SK-N-SH (cell line): ENCODE results near the gene CD300LG. TPM values are rescaled to one million over a fixed set of nuclear protein-coding genes. Genes with fewer than 3 reads are reported as not detected.

Experiments
- CTCF ChIA-PET: fragments of 300-600, 350-600 bp; formaldehyde crosslinking; extraction: SDS; loops from one replicate; lab custom pipeline; 2021; lab: Yijun Ruan, JAX
- POLR2A ChIA-PET: fragments of 350-600 bp; sonication (Branson Sonifier 250); formaldehyde crosslinking; extraction: SDS; loops from one replicate; lab custom pipeline; 2020; ENCODE audit warnings: antibody characterized with exemption, inconsistent platforms; lab: Yijun Ruan, JAX
- DNase-seq: peaks from one replicate; pipeline ENCODE4 v3.0.0; 2012
- H2AFZ ChIP-seq: fragments of 200-600 bp; sonication (generic); 2 replicates; pipeline ENCODE4 v1.8.1; 2016; ENCODE audit warnings: antibody characterized with exemption, mild to moderate bottlenecking, low read depth
- H3F3A ChIP-seq: fragments of 200-600 bp; sonication (generic); replicated peaks from 2 replicates; pipeline ENCODE3; 2016; ENCODE audit warnings: antibody characterized with exemption, mild to moderate bottlenecking; ENCODE audit not compliant: insufficient read depth
- H3K27ac ChIP-seq, 2 experiments: fragments of 200-500 bp in 1 of 2; fragments of 200-600 bp in 1 of 2; sonication (Bioruptor generic) in 1 of 2; sonication (generic), shearing (Covaris generic) in 1 of 2; 2 replicates each; pipeline versions ENCODE4 v1.5.1 to v1.6.1; 2014 to 2016; ENCODE audit warnings: low read depth in 2 of 2, inconsistent platforms in 1 of 2, low read length in 1 of 2, mild to moderate bottlenecking in 1 of 2, mixed read lengths in 1 of 2
- H3K27me3 ChIP-seq: fragments of 200-600 bp; sonication (generic), shearing (Covaris generic); 2 replicates; pipeline ENCODE4 v1.6.1; 2016; ENCODE audit warnings: mixed run types; ENCODE audit not compliant: insufficient read depth
- H3K36me3 ChIP-seq, 2 experiments: fragments of 200-500 bp in 1 of 2; fragments of 200-600 bp in 1 of 2; sonication (Bioruptor generic) in 1 of 2; sonication (generic) in 1 of 2; replicated peaks in 1 of 2; 2 replicates each; pipeline versions ENCODE3 to v1.5.1; 2014 to 2016; ENCODE audit warnings: low read length in 1 of 2, mild to moderate bottlenecking in 1 of 2; ENCODE audit not compliant: insufficient read depth in 2 of 2, control insufficient read depth in 1 of 2
- H3K4me1 ChIP-seq, 2 experiments: fragments of 200-500 bp in 1 of 2; fragments of 200-600 bp in 1 of 2; sonication (Bioruptor generic) in 1 of 2; sonication (generic), shearing (Covaris generic) in 1 of 2; 2 replicates each; pipeline versions ENCODE4 v1.5.1 to v1.6.1; 2014 to 2016; ENCODE audit warnings: low read depth in 1 of 2, low read length in 1 of 2, mixed run types in 1 of 2; ENCODE audit not compliant: insufficient read depth in 2 of 2, control insufficient read depth in 1 of 2
- H3K4me2 ChIP-seq: fragments of 200-600 bp; sonication (generic), shearing (Covaris generic); 2 replicates; pipeline ENCODE4 v1.6.1; 2017; ENCODE audit warnings: mixed run types
- H3K4me3 ChIP-seq, 2 experiments: fragments of 200-500 bp in 1 of 2; fragments of 200-600 bp in 1 of 2; sonication (Bioruptor generic) in 1 of 2; sonication (generic), shearing (Covaris generic) in 1 of 2; 2 replicates each; pipeline versions ENCODE4 v1.5.1 to v1.8.1; 2014 to 2016; ENCODE audit warnings: low read depth in 2 of 2, inconsistent platforms in 1 of 2, low read length in 1 of 2, mild to moderate bottlenecking in 1 of 2, mixed read lengths in 1 of 2, moderate library complexity in 1 of 2
- H3K79me2 ChIP-seq: fragments of 200-600 bp; sonication (generic); 2 replicates; pipeline ENCODE4 v1.8.1; 2017; ENCODE audit warnings: mild to moderate bottlenecking; ENCODE audit not compliant: insufficient read depth
- H3K9ac ChIP-seq: fragments of 200-600 bp; sonication (generic); 2 replicates; pipeline ENCODE4 v1.6.1; 2017; ENCODE audit warnings: mixed run types
- H3K9me2 ChIP-seq: fragments of 200-600 bp; sonication (generic); 2 replicates; pipeline ENCODE4 v1.6.1; 2017; ENCODE audit warnings: mixed run types
- H3K9me3 ChIP-seq: fragments of 200-600 bp; sonication (generic); 2 replicates; pipeline ENCODE4 v1.6.1; 2017; ENCODE audit warnings: mixed run types, mild to moderate bottlenecking, moderate library complexity
- H4K20me1 ChIP-seq: fragments of 200-600 bp; sonication (generic); 2 replicates; pipeline ENCODE4 v1.6.1; 2017; ENCODE audit warnings: mild to moderate bottlenecking, mixed run types; ENCODE audit not compliant: insufficient read depth
- ELF1 ChIP-seq: IDR thresholded peaks from 2 replicates; pipeline ENCODE4 v1.4.0; 2012
- EP300 ChIP-seq, 2 experiments: IDR thresholded peaks; 2 replicates each; pipeline versions ENCODE4 v1.4.0 to v1.6.1; 2012; ENCODE audit warnings: borderline replicate concordance in 1 of 2, low read depth in 1 of 2, low read length in 1 of 2
- FOSL2 ChIP-seq: IDR thresholded peaks from 2 replicates; pipeline ENCODE4 v1.4.0; 2012; ENCODE audit warnings: low read depth, mild to moderate bottlenecking, moderate library complexity, borderline replicate concordance
- GABPA ChIP-seq: IDR thresholded peaks from 2 replicates; pipeline ENCODE4 v1.4.0; 2012; ENCODE audit warnings: low read depth, mild to moderate bottlenecking
- GATA2 ChIP-seq: sonication (generic); formaldehyde crosslinking; IDR thresholded peaks from 2 replicates; pipeline ENCODE4 v1.5.0; 2020; ENCODE audit warnings: mild to moderate bottlenecking, missing genetic modification reagents
- JUND ChIP-seq: IDR thresholded peaks from 2 replicates; pipeline ENCODE4 v1.4.0; 2012
- MEF2A ChIP-seq: IDR thresholded peaks from 2 replicates; pipeline ENCODE4 v1.4.0; 2012; ENCODE audit warnings: low read depth, borderline replicate concordance
- MXI1 ChIP-seq: IDR thresholded peaks from 2 replicates; pipeline ENCODE4 v1.6.1; 2012; ENCODE audit warnings: mild to moderate bottlenecking, low read depth, low read length, improper control_type of control experiment
- PBX3 ChIP-seq: IDR thresholded peaks from 2 replicates; pipeline ENCODE4; 2012
- RCOR1 ChIP-seq: fragments of 150-350 bp; IDR thresholded peaks from 2 replicates; pipeline ENCODE4 v1.6.1; 2017; ENCODE audit warnings: antibody characterized with exemption, low read length
- RXRA ChIP-seq: IDR thresholded peaks from 2 replicates; pipeline ENCODE4 v1.4.0; 2012; ENCODE audit warnings: low read depth, mild to moderate bottlenecking, borderline replicate concordance
- SIN3A ChIP-seq: IDR thresholded peaks from 2 replicates; pipeline ENCODE4 v1.6.1; 2012; ENCODE audit warnings: low read depth, mild to moderate bottlenecking, low read length, moderate library complexity, borderline replicate concordance
- TAF1 ChIP-seq: IDR thresholded peaks from 2 replicates; pipeline ENCODE4 v1.6.1; 2012; ENCODE audit warnings: low read depth, mild to moderate bottlenecking, low read length, moderate library complexity, borderline replicate concordance
- TCF12 ChIP-seq: IDR thresholded peaks from 2 replicates; pipeline ENCODE4 v1.4.0; 2012
- USF1 ChIP-seq: IDR thresholded peaks from 2 replicates; pipeline ENCODE4 v1.4.0; 2012; ENCODE audit warnings: low read depth, borderline replicate concordance
- YY1 ChIP-seq: IDR thresholded peaks from 2 replicates; pipeline ENCODE4 v1.4.0; 2012; ENCODE audit warnings: low read depth, mild to moderate bottlenecking
- WGBS: methylation state at CpG from one replicate; pipeline ENCODE4 v1.1.6; 2017; ENCODE audit warnings: low lambda C conversion rate; 5-methylcytosine and 5-hydroxymethylcytosine counted together
- polyA plus RNA-seq, 3 experiments: library from polyadenylated mRNA; depleted of rRNA; stranded (reverse); fragments of >200 nt; gene quantifications; 2 replicates each; pipeline ENCODE4 v1.2.3, GENCODE V29; 2012
- TF ChIP-seq, protein P1 (sequence below): fragments of 150-350 bp; IDR thresholded peaks from 2 replicates; pipeline ENCODE4 v1.6.1; 2016; ENCODE audit warnings: mild to moderate bottlenecking, low read depth, low read length
- TF ChIP-seq, protein P2 (sequence below): fragments of 150-350 bp; IDR thresholded peaks from 2 replicates; pipeline ENCODE4 v1.6.1; 2017; ENCODE audit warnings: antibody characterized with exemption, low read length, low read depth, borderline replicate concordance
- TF ChIP-seq, protein P3 (sequence below): IDR thresholded peaks from 2 replicates; pipeline ENCODE4 v1.4.0; 2012; ENCODE audit warnings: low read depth
- TF ChIP-seq, protein P4 (sequence below): IDR thresholded peaks from 2 replicates; pipeline ENCODE4 v1.4.0; 2012; ENCODE audit warnings: low read depth, borderline replicate concordance

CD300LG gene
- polyA plus RNA-seq, 1 of the 3 experiments (the other 2 are of a cell fraction) = not detected

DNA sequence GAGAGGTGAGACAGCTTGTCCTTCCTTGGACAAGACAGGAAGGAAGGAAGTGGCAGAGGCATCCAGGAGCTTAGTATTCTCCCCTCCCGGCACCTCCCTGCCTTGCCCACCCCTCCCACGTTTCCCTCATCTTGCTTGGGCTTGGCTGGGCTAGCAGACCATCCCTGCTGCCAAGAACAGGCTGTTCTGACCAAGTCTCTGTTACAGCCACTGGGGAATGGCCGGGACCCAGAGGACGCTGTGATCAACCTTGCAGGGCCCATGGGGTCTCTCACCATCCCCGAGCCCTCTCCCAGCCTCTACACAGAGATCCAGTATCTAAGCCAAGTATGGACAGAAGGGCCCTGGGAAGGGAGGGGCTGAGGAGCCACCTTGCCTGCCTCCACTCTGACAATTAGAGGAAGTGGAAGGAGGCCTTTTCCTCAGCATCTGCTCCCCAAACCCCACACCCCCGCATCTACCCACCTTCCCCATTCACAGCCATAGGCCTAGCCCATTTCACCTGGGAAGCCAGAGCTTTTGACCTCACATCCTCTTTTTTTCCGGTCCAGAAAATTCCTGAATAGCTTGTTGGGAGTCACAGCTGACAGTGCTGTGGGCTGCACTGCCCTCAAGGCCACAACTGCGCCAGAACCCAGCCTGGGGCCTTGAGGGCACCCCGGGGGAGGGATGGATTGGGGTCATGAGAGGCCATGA, 14.1 kb downstream of the CD300LG start:
- Histone ChIP-seq H3K27ac (no peak overlapping the region), H3F3A (no peaks in the 10 kb centered on the region), H3K4me3 (no peak overlapping the region), H3K27me3 (peaks cover 11% of the 10 kb centered on the region; the same call in 1 of the 2 replicates), H3K9me3 (no peaks in the 10 kb centered on the region), H3K36me3 (no peaks in the 10 kb centered on the region), H3K9me2 (no peaks in the 10 kb centered on the region), H2AFZ (no peak overlapping the region), H4K20me1 (no peaks in the 10 kb centered on the region), H3K9ac (no peak overlapping the region), H3K4me1 (no peaks in the 10 kb centered on the region; a peak in 1 of 4 replicates), H3K79me2 (no peaks in the 10 kb centered on the region), H3K4me2 (no peak overlapping the region)
- TF ChIP-seq GATA2 (CRISPR knock-in tag) = no peak
- TF ChIP-seq RCOR1 = no peak
- no peak for TF ChIP-seq ELF1
- TF ChIP-seq MEF2A = no peak
- no peak for TF ChIP-seq JUND
- no peak for TF ChIP-seq EP300 (IDR thresholded peaks at IDR 0.05; ENCODE audit: borderline replicate concordance in 1 of 2, low read depth in 1 of 2, low read length in 1 of 2)
- no peak for TF ChIP-seq PBX3
- TF ChIP-seq USF1 = no peak
- TF ChIP-seq, protein P1, sequence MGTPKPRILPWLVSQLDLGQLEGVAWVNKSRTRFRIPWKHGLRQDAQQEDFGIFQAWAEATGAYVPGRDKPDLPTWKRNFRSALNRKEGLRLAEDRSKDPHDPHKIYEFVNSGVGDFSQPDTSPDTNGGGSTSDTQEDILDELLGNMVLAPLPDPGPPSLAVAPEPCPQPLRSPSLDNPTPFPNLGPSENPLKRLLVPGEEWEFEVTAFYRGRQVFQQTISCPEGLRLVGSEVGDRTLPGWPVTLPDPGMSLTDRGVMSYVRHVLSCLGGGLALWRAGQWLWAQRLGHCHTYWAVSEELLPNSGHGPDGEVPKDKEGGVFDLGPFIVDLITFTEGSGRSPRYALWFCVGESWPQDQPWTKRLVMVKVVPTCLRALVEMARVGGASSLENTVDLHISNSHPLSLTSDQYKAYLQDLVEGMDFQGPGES = no peak
- TF ChIP-seq MXI1 = no peak
- no peak for TF ChIP-seq RXRA
- no peak for TF ChIP-seq FOSL2
- WGBS = 60% methylated on average over 7 of the region's 9 CpGs
- POLR2A ChIA-PET = no interaction called here
- CTCF ChIA-PET = interaction anchor here (1.3 to 12.5 kb wide), 3 partner anchors 9 to 18 kb away, joined by 3 to 106 read pairs (median 26); partner anchors contain the start of gene CD300LG
- DNase-seq = no peak

DNA sequence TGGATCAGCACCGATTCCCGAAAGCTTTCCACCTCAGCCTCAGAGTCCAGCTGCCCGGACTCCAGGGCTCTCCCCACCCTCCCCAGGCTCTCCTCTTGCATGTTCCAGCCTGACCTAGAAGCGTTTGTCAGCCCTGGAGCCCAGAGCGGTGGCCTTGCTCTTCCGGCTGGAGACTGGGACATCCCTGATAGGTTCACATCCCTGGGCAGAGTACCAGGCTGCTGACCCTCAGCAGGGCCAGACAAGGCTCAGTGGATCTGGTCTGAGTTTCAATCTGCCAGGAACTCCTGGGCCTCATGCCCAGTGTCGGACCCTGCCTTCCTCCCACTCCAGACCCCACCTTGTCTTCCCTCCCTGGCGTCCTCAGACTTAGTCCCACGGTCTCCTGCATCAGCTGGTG, 15.0 kb downstream of the CD300LG start:
- Histone ChIP-seq H4K20me1 (no peaks in the 10 kb centered on the region), H3K4me1 (no peaks in the 10 kb centered on the region; a peak in 1 of 4 replicates), H3K4me3 (no peak overlapping the region), H3K4me2 (no peak overlapping the region), H3K27ac (no peak overlapping the region), H3F3A (no peaks in the 10 kb centered on the region), H3K9me2 (no peaks in the 10 kb centered on the region), H3K27me3 (peaks cover 6% of the 10 kb centered on the region; the same call in 1 of the 2 replicates), H2AFZ (no peak overlapping the region), H3K36me3 (no peaks in the 10 kb centered on the region), H3K9me3 (no peaks in the 10 kb centered on the region), H3K79me2 (no peaks in the 10 kb centered on the region), H3K9ac (no peak overlapping the region)
- CTCF ChIA-PET = interaction anchor here (4.0 to 12.5 kb wide), 2 partner anchors 16 to 17 kb away, joined by 26 to 106 read pairs; partner anchors contain the start of gene CD300LG
- POLR2A ChIA-PET = no interaction called here
- WGBS = 62% methylated on average over 3 of the region's 9 CpGs
- DNase-seq = no peak
- no peak for TF ChIP-seq TCF12
- TF ChIP-seq PBX3 = no peak
- TF ChIP-seq, protein P2, sequence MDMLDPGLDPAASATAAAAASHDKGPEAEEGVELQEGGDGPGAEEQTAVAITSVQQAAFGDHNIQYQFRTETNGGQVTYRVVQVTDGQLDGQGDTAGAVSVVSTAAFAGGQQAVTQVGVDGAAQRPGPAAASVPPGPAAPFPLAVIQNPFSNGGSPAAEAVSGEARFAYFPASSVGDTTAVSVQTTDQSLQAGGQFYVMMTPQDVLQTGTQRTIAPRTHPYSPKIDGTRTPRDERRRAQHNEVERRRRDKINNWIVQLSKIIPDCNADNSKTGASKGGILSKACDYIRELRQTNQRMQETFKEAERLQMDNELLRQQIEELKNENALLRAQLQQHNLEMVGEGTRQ = no peak
- no peak for TF ChIP-seq YY1
- TF ChIP-seq FOSL2 = no peak
- TF ChIP-seq TAF1 = no peak
- TF ChIP-seq SIN3A = no peak
- TF ChIP-seq, protein P3, sequence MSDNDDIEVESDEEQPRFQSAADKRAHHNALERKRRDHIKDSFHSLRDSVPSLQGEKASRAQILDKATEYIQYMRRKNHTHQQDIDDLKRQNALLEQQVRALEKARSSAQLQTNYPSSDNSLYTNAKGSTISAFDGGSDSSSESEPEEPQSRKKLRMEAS = no peak
- TF ChIP-seq, protein P4, sequence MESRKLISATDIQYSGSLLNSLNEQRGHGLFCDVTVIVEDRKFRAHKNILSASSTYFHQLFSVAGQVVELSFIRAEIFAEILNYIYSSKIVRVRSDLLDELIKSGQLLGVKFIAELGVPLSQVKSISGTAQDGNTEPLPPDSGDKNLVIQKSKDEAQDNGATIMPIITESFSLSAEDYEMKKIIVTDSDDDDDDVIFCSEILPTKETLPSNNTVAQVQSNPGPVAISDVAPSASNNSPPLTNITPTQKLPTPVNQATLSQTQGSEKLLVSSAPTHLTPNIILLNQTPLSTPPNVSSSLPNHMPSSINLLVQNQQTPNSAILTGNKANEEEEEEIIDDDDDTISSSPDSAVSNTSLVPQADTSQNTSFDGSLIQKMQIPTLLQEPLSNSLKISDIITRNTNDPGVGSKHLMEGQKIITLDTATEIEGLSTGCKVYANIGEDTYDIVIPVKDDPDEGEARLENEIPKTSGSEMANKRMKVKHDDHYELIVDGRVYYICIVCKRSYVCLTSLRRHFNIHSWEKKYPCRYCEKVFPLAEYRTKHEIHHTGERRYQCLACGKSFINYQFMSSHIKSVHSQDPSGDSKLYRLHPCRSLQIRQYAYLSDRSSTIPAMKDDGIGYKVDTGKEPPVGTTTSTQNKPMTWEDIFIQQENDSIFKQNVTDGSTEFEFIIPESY = no peak
- no peak for TF ChIP-seq GABPA
